ENCODE data around the gene IVL.

The IVL gene

GRCh38 chr1:152888126-152888525, 20.2 kb upstream of the IVL start:
- no peak for DNase-seq

GRCh38 chr1:152899027-152899426, 9.3 kb upstream of the IVL start:
- DNase-seq, result no peak

- DNase-seq, result no peak
Observed at GRCh38 chr1:152899883-152900282, 8.5 kb upstream of the IVL start.

GRCh38 chr1:152901631-152902030, 6.7 kb upstream of the IVL start:
- DNase-seq, result no peak

GRCh38 chr1:152902636-152903035, 5.7 kb upstream of the IVL start:
- DNase-seq, result no peak

DNA sequence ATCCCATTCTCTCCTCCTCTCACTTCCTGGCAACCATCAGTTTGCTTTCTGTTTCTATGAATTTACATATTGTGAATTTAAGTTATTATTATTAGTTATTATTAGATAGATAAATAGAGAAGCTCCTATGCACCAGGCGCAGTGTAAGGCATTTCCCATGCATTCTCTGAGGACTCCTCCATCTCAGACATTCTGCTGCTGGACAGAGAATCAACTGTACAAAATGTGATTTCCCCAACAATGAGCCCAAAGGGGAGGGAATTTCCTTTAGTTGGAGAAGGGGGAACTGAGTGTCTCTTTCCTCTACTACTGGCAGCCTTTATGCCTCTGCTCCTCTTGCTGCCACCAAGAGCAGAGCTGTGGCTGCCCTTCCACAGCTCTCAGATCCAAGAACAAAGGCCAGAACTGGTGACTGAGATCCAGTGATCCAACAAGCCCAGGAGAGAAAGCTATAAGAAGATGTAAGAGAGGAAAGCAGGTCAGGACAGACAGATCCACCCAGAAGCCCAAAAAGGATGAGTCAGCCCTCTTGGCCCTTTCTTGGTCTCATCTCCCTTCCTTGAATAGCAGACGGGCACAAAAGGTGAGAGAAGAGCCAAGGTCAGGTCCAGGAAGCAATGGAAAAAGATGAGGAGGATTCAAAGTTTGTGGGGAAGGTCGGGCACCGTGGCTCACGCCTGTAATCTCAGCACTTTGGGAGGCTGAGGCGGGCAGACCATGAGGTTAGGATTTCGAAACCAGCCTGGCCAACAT, 3.5 kb upstream of the IVL start:
- DNase-seq, result no peak

DNA sequence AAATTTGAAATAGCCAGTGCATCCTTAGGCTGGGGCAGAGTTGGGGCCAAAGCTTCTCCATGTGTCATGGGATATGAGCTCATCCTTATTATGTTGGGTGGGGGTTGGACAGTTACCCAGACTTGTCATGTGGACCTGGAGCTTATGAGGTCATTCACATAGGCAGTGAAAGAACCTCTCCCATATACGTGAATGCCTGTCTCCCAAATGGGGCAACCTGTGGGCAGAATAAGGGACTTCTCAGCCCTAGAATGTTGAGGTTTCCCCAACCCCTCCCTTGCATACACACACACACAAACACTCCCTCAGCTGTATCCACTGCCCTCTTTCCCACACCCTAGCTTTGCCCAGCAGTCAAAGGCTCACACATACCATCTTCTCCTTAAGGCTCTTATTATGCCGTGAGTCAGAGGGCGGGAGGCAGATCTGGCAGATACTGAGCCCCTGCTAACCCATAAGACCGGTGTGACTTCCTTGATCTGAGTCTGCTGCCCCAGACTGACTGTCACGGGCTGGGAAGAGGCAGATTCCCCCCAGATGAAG, 2.3 kb upstream of the IVL start:
- no peak for DNase-seq

- no peak for DNase-seq
Observed at GRCh38 chr1:152909206-152909605, 860 bp downstream of the IVL start.

GRCh38 chr1:152912471-152912870, 4.1 kb downstream of the IVL start:
- no peak for DNase-seq

DNA sequence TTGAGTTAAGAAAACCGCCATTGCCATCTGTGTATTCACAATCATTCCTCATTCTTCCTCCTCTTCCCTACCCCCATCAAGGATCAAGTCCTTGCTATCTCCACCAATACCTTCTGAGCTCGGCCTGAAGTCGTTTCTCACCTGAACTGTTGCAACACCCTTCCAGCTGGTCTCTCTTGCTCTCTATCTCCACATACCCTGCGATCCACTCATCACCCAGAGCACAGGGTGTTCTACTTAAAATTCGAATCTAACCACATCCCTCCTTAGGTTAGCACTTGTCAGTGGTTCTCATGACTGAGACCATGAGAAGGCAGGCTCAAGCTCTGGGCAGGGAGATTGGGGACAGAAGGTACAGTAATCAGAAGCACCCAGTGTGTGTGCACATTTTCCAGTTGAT, 4.6 kb downstream of the IVL start:
- no peak for DNase-seq

DNA sequence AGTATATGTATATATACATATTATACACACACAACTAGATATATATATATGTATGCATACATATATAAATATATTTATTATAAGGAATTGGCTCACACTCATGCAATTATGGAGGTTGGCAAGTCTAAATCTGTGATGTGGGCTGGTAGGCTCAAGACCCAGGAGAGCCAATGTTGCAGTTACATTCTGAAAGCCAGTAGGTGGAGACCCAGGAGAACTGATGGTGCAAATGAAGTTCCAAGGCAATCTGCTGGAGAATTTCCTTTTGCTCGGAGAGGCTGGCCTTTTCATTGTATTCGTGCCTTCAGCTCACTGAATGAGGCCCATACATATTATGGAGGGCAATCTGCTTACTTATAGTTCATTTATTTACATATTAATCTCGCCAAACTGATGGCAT, 9.4 kb downstream of the IVL start:
- DNase-seq, result peak; percentile 76

GRCh38 chr1:152919071-152919470, 10.7 kb downstream of the IVL start:
- no peak for DNase-seq

GRCh38 chr1:152924191-152924590, 15.8 kb downstream of the IVL start:
- DNase-seq, result peak; percentile 23

GRCh38 chr1:152926091-152926490, 17.7 kb downstream of the IVL start:
- no peak for DNase-seq

- no peak for DNase-seq
Observed at GRCh38 chr1:152928671-152929070, 20.3 kb downstream of the IVL start.

- no peak for DNase-seq
Observed at GRCh38 chr1:152932170-152932811, 23.9 kb downstream of the IVL start.

- DNase-seq, result no peak
Observed at GRCh38 chr1:152933196-152933595, 24.9 kb downstream of the IVL start.

- DNase-seq, result no peak
Observed at GRCh38 chr1:152940614-152941013, 32.3 kb downstream of the IVL start.

DNA sequence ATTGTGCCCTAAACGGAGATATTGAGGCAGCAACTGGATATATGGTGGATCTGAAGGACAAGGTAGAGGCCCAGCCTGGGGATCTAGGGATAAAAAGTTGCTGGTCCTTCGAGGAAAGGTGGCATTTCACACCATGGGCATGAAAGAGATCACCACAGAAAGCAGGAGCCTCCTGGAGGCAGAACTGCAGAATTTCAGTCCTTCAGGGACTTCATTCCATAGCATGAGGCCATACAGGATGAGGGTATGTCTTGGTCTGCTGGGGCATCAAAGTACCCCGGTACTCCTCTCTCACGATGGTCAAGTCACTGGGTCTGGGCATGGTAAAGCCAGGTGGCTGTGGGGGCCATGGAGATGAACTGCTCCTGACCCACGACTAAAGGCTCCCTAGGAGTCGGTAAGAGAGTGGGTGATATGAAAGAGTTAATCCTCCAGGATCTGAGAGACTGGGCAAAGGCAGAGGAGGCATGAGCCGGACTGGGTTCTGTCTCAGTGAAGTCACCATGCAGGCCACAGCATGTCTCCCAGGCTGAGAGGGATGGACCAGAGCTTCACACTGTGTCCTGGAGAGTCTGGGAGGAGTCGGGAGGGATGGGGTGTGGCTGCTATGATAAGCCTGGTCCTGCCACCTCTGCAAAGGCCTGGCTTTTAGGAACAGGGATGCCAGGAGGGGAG, 32.8 kb downstream of the IVL start:
- DNase-seq, result no peak

DNA sequence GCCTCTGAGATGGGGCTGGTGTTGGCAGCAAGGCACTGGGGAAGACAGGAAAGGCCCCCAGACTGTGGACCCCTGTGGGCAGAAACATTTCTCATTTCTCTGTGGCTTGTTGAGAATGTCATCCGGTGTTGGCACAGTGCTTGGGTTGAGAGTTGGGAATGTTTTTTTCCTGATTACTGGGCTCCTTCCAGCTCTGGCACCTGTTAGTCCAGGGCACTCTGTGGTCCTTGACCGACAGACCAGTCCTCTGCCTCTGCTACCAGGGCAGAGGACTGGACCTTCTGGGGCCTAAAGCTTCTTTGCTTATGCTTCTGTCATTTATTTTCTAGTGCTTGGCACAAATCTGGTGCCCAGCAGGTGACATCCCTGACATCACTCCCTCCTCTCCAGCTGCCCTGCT, 33.8 kb downstream of the IVL start:
- DNase-seq, result no peak

DNA sequence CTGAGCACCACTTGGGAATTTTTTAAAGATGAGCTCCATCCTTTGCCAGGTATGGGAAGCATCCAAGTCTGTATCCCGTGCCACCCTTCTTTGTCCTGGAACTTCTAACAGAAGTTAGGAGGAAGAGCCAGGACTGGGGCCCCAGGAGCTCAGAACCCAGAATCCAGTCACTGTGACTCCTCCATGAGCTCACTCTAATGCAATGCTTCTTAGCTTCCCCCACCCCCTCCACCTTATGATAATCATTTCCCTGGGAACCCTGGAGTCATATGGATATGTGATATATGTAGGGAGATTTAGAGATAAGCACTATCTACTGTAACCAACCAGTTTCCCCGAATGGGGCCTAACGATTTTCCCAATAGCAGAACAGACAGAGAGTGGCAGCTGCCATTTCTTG, 37.9 kb downstream of the IVL start:
- no peak for DNase-seq

DNA sequence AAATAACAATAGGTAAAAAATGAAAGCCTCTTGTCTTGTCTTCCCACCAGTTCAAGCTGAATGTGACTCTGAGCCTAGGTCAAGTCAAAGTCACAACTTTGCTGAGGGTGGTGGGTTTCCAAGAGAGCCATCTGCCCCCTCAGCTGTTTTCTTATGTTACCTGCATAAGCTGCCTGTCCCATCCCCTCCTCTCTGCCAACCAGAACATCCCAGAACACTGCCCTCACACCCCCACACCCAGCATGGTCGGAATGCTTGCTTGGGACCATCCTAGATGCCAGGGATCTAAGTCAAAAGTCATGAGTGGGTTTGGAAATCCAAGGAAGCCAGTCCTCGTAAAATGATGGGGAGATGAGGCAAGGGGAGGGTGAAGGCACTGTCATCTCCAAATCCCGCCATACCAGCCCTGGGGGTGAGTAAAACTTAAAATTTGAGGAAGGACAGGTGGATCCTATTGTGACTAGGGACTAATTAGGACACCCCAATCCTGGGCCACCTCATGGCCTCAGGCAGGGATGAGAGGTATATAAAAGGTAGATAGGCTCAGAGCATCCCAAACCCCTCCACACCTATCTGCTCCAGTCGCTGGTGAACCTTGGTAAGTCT, 38.4 kb downstream of the IVL start, which contains the start of gene SPRR5:
Gene SPRR5 (plus strand): TSS at position 556 of the 606 bp plus-strand sequence. CDS start 1,349 bp downstream, outside the sequence.
- no peak for DNase-seq

DNA sequence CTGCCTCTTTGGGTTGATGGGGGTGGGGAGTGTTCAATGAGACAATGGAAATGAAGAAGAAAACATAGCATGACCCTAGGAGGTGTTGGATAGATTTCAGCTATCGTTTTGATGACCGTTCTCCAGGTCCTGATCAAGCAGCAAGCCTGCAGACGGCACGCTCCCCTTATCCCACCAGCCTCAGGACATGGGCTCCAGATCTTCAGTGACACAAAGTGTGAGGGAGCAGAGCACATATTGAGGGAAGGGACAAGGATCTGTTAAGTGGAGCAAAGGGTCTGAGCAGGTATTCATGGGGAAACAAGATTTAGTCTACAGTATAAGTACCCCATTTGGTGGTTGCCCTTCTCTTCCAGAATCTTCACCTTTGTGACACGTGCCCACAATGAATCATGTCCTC, 43.4 kb downstream of the IVL start:
- no peak for DNase-seq
